C4-2B (cell line): ENCODE measurements around the gene IRS2.

Experiments used
- H3K27ac ChIP-seq: fragments of 450-650 bp; 2 replicates; pipeline ENCODE4 v1.5.1; 2017
- ZFX ChIP-seq: fragments of 450-650 bp; IDR thresholded peaks from 2 replicates; pipeline ENCODE4 v1.6.1; 2017
- TF ChIP-seq, protein P1 (sequence below): fragments of 450-650 bp; conservative IDR thresholded peaks from 2 replicates; pipeline ENCODE4 v1.5.1; 2017; ENCODE audit warnings: mild to moderate bottlenecking

IRS2 gene

GRCh38 chr13:109810761-109811510 lies 24.6 kb upstream of the IRS2 start:
- H3K27ac ChIP-seq: no peak overlapping the region
- no peak for TF ChIP-seq ZFX
- TF ChIP-seq, protein P1, sequence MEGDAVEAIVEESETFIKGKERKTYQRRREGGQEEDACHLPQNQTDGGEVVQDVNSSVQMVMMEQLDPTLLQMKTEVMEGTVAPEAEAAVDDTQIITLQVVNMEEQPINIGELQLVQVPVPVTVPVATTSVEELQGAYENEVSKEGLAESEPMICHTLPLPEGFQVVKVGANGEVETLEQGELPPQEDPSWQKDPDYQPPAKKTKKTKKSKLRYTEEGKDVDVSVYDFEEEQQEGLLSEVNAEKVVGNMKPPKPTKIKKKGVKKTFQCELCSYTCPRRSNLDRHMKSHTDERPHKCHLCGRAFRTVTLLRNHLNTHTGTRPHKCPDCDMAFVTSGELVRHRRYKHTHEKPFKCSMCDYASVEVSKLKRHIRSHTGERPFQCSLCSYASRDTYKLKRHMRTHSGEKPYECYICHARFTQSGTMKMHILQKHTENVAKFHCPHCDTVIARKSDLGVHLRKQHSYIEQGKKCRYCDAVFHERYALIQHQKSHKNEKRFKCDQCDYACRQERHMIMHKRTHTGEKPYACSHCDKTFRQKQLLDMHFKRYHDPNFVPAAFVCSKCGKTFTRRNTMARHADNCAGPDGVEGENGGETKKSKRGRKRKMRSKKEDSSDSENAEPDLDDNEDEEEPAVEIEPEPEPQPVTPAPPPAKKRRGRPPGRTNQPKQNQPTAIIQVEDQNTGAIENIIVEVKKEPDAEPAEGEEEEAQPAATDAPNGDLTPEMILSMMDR: no peak

DNA sequence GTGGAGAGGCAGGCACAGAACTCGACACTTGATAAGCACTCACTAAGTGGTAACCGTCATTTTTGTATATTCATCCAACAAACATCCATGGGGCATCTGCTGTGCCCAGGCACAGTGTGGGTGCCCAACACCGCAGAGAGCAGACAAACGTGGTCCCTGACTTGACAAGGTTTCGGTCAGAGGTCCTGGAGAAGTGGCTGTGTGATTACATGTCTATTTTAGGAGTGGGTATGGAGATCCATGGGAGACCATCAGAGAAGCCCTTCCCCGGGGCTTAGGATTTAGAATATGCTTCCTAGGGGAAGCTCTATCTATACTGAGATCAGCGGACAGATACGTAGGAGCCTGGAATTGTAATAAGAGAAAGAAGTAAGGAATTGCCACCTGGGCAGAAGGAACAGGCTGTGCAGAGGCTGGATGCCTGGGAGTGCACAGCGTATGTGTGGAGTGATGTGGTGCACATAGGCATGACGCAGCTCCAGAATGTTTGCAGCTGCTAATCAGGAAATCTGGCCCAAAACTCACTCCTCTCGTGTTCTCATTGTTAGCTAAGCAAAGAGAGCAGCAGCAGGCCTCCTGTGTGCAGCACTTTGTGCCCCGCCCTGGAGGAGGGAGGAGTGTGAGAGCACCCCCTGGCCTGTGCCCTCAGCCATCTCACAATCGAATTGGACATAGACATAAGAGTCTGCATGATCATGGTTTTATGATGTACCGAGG lies 23.0 kb upstream of the IRS2 start:
- H3K27ac ChIP-seq: no peak overlapping the region
- TF ChIP-seq, protein P1: no peak
- TF ChIP-seq ZFX: no peak

DNA sequence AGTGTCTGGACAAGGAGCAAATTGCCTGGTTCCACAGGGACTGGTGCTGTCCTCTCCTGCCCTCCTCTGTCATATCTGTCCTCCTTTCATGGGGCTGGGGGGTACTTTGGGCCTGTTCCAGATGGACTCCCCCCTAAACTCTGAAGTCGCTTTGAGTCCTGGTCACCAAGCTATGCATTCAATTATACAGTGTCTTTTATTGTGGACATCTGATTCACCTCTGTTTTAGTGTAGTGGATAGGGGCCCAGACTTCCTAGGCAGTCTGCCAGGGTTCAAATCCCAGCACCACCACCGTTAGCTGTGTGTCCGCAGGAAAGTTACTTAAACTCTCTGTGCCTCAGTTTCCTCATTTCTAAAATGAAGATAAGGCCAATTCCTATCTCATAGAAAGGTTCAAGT lies 21.0 kb upstream of the IRS2 start:
- TF ChIP-seq, protein P1: no peak
- no peak for TF ChIP-seq ZFX
- H3K27ac ChIP-seq: no peak overlapping the region

DNA sequence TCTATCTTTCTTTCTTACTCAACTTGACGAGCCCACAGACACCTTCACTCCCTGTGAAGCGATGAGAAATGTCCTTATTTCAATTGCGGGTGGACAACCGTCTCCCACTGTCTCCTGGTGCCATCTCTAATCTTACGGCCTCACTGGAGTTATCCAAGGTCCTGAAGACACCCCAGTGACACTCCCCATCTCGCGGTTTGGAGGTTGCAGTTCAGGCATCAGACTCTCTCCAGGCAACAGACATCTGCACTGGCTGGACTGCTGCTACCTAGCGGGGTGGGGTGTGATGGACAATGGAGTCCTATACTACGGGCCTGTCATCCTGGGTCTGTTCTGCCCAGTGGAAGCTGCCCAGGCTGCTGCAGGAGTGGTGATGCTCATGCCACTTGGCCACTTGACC lies 18.3 kb upstream of the IRS2 start:
- no peak overlapping the region for H3K27ac ChIP-seq
- TF ChIP-seq, protein P1: no peak
- TF ChIP-seq ZFX: no peak

DNA sequence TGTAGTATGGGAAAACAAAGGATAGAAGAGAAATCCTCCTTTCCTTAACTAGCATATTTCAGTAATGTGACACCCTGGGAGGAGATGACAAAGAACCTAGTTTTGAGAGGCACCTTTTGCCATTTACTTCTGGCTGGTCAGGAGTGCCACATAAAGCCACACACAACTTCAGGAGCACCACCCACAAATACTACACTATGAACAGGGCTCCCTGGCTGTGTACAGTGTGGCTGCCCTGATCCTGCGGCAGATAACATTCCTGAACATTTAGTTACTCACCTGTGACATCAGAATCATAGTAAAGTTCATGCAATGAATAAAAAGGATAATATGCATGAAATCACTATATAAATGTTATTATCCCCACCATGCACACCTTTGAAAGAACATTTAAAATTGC lies 17.4 kb upstream of the IRS2 start:
- TF ChIP-seq, protein P1: no peak
- no peak for TF ChIP-seq ZFX

DNA sequence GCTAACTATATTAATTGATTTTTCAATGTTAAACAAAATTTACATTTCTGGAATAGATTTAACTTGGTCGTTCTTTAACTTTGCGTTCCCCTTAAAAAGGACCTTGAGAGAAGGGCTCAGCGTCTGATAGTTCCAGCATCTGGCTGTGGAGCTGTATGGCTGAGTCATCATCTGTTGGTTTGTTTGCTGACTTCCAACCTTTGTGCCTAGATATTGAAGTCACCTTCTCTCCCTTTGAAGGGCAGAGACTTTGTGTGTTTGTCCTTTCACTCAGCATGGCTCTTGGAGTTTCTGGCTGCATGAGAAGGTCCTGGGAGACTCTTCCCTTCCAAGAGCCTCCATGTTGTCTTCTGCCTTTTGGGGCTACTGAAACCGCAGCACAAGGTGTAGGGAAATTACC lies 16.6 kb upstream of the IRS2 start:
- no peak overlapping the region for H3K27ac ChIP-seq
- TF ChIP-seq, protein P1: no peak
- TF ChIP-seq ZFX: no peak

More for the DNA sequence above, 17.4 kb upstream of the IRS2 start:
- no peak overlapping the region for H3K27ac ChIP-seq

DNA sequence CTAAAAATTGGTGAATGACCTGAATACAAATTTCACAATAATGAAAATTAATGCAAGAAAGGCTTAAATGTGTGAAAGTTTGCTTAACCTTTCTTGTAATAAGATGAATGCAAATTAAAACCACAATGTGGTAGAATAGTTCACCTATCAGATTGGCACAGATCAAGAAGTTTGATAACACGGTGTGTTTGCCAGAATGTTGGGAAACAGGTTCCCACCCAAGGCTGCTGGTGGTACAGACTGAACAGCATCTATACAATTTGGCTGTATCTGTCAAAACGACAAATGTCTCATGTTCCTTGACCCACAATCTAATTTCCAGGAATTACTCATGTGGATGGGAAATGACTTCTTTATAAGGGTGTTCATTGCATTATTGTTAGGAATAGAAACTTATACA lies 8.6 kb upstream of the IRS2 start:
- no peak overlapping the region for H3K27ac ChIP-seq
- no peak for TF ChIP-seq ZFX
- TF ChIP-seq, protein P1: no peak
